NCI-H1092 (cell line): ENCODE measurements around the gene ADAM20.
"Not testable (repeated sequence)": the region's sequence is repeated elsewhere in the genome, so short reads cannot be mapped to it uniquely, and the experiment has no call there.

Source experiments
- DNase-seq: peaks from one replicate; lab custom pipeline; 2025; lab: John Stamatoyannopoulos, UW

The ADAM20 gene

DNA sequence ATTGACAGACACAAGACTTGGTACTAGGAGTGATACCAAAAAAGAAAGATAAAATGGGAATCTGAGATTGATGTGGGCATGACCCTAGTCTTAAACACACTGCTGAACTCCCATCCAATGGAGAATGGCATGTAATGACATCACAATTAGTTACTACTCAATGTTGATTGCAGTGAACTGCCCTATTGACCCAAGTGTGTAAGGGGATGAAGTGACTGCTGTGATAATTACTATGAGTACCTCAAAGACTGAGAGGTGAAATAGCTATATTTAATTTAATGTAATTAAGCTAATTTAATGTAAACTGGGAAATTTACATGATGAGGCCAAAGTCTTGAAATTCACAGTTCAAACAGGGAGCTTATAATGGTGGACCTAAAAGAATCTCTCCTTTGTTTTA lies at the start of gene ADAM20:
Gene ADAM20 (minus strand): TSS at position 101 of the 400 bp plus-strand sequence. CDS start 10,247 bp downstream, outside the sequence.
- DNase-seq, result no peak

DNA sequence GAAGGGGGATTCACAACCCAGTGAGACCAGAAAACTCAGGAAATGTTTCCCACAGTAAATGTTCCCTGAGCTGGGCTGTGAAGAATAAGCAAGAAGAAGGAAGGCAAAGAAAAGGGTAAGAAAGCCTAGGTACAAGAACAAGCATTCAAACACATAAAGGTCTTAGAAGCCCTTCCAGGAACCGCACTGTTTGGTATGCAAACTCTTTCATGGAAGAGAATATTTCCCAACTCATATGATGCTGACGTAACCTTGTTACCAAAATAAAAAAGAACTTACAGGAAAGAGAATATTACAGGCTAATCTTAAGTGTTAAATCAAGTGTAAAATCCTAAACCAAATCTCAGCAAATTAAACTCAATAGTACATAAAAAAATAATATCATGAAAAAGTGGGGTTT lies 42.1 kb upstream of the ADAM20 start:
- DNase-seq, result no peak

DNA sequence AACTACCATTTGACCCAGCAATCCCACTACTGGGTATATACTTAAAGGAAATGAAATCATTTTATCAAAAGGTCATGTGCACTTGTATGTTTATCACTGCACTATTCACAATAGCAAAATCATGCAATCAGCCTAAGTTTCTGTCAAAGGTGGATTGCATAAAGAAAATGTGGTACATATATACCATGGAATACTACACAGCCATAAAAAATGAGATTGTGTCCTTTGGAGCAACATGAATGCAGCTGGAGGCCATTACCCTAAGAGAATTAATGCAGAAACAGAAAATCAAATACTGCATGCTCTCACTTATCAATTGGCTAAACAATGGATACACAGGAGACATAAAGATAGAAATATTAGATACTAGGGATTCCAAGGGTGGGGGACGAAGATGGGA lies 38.2 kb upstream of the ADAM20 start:
- DNase-seq, result no peak

DNA sequence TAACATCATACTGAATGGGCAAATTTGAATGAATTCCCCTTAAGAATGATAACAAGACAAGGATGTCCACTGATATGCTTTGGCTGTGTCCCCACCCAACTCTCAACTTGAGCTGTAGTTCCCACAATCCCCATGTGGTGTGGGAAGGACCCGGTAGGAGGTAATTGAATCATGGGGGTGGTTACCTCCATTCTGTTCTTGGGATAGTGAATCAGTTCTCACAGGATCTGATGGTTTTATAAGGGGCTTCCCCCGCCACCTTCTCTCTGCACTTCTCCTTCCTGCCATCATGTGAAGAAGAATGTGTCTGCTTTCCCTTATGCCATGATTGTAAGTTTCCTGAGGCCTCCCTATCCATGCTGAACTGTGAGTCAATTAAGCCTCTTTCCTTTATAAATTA lies 36.3 kb upstream of the ADAM20 start:
- no peak for DNase-seq

DNA sequence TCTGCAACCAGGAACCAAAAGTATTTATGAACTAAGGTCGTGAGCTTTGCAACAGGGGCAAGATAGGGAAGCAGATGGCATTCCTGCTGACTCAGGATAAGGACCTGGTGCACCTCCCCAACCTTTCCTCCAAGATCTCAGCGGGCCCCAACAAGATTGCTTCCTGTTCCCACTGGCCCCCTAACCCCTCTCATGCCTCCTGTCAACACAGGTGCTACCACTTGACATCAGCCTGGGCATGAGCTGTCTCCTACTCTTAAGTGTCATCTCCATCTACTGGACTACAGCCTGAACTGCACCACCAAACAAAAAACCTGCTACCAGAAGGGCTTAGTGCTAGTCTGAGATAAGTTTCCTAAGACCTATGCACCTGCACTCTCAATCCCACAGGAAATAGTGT lies 33.0 kb upstream of the ADAM20 start:
- DNase-seq, result no peak

DNA sequence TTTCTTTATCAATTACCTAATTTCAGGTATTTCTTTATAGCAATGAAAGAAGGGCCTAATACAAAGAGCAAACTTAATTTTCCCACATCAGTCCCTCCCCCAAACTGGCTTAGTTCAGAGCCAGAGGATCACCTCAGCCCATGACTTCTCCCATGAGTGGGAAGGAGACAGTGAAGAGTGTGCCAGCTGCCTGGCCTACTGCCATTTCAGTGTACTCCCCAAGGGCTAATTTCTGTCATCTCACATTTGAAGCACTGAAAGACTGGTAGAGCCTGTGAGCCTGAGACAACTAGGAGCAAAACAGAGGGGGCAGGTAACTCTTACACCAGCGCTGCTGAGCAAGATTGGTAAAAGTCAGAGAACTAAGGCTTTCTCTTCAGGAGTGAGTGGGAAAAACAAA lies 29.1 kb upstream of the ADAM20 start:
- no peak for DNase-seq

DNA sequence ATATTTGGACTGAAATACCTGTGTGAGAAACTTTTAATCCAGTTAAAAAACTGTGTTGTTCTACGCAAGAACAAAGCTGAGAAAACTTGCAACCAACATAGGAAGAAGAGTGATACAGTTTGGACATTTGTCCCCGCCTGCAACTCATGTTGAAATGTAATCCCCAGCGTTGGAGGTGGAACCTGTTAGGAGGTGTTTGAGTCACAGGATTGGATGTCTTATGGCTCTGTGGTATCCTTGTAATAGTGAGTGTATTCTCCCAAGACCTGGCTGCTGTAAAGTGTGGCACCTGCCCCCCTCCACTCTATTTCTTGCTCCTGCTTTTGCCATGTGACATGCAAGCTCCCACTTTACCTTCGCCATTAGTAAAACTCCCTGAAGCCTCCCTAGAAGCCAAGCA lies 28.6 kb upstream of the ADAM20 start:
- DNase-seq, result no peak

DNA sequence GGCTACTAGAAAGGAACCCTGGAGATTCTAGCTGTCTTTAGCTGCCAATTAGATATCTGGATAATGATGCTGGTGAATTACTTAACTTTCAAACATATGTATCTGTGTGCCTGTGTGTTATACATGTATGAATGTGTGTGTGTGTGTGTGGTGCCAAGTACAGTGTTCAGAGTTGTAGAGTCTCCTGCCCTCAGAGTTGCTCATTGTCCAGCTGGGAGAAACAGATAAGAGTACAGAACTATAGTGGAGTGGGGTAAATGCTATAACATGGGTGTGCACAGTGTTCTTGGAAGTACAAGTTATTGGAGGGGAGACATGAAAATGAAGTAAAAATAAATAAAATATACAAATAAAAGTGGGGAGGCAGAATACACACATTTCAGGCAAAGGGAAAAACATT lies 23.6 kb upstream of the ADAM20 start:
- no peak for DNase-seq

DNA sequence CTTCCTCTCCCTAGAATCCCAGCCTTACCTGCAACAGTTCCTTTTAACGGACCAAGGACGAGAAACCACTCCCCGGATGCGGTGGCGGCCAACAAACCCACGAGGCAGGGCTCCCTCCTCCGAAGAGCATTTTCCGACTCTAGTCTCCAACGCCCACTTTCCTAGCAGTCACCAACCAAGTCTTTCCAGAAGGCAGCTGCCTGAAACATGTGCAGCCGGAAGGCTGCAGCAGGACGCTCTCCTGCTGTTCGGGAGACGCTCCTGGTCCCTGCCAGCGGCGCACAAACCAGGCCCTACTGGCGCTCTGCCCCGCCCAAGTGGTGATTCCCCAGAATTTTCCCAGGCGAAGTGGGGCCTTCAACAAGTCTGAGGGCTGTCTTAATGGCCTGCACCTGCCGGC lies 21.1 kb upstream of the ADAM20 start:
- no peak for DNase-seq

DNA sequence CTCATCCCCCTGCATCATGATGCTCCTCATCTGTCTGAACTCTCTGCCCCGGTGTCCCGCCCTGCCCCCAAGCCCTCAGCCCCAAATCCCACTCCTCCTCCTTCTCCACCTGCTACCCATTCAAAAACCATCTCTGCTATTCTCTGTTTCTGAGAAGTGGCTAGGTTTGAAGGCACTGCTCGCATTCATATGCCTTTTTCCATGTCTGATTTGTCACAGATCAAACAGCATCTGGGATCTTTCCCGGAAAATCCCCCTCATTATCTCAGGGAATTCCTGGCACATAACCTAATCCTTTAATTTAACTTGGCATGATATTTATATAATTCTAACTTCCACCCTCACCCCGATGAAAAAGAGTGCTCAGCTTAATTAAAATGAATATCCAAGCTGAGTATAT lies 3.3 kb upstream of the ADAM20 start:
- DNase-seq, result no peak

DNA sequence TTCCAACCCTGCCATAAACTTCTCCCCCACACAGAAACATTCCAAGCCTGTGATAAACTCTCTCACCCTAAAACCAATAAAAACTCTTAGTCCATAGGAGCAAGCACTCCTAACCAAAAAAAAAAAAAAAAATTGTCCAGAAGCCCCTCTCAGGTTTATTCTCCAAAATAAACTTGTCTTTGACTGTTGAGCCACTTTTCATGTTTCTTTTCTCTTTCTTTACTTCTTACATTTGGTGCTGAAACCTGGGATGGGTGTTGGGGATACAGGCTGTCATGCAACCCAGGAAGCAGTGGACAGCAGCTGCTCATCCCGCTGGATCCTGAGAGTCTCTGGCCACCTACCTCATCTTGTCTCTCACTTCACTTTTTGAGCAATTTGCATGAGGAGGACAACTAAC lies 2.0 kb upstream of the ADAM20 start:
- DNase-seq, result no peak

DNA sequence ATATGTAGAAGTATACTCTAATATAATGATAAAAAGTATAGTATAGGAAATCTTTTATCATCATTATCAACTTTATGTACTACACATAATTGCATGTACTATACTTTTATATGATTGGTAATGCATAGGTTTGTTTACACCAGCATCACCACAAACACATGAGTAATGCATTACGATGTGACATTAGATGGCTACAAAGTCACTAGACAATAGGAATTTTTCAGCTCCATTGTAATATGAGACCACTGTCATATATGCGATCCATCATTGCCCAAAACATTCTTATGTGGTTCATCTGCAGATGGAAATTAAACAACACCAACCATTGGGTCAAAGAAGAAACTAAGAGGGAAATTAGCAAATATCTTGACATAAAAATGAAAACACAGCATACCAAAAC lies 4.4 kb downstream of the ADAM20 start:
- DNase-seq, result no peak

DNA sequence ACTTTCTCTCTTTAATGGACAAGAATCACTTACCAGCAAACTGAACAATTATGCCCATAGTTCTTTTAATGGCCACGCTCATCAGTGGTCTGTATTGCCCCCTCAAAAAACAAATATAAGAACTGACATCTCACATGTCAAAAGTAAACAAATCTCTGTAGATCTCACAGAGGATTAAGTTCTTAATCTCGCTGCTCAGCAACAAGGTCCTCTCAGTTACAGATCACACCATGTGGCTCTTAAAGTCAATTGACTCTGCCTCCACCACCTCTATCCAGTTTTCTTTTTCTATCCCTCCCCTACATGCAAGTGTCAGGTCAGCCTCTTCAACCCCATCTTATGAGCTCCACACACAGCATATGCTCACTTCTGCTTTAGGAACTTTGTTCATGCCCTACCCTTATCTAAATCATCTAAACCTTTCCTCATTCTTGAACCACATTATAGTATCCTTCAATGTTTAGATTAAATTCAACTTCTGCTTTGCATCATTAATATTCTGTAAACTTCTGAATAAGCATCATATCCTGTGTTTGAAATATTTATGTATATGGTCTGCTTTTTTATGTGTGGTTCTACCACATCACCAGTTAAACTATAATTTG lies 7.2 kb downstream of the ADAM20 start:
- no peak for DNase-seq

DNA sequence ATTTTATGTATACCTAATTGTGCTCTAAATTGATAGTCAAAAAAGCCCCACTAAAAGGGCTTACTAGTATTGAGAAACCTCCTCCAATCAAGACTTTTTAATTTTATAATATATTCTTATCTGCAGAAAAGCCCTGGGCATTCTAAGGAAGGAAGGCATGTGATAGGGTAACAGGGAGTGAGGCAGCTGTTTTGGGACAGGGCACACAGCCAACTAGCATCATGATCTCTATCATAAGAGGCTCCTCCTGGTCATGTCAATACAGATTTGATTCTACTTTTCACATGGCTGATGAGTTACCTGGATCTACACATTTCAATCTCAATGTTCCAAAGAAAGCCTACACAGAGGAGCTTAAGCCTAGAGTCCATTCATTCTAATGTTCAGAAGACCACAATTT lies 9.1 kb downstream of the ADAM20 start:
- no peak for DNase-seq

DNA sequence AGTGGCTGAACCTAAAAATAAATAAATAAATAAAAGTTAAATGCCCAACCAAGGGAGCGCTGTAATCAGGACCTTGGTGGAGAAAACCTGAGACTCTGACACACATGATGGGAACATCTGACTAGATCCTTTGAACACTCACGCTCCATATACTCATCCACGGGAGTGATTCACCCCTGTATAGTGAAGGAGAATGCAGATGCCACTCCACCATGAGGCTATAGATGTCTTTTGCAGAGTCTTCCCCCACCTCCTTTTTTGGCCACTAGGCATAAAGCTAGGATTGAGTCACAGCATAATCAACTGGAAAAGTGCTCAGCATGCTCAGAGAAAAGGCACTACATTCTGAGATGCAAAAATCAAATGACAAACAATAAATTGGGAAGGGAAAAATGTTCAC lies 19.0 kb downstream of the ADAM20 start:
- DNase-seq, result no peak

DNA sequence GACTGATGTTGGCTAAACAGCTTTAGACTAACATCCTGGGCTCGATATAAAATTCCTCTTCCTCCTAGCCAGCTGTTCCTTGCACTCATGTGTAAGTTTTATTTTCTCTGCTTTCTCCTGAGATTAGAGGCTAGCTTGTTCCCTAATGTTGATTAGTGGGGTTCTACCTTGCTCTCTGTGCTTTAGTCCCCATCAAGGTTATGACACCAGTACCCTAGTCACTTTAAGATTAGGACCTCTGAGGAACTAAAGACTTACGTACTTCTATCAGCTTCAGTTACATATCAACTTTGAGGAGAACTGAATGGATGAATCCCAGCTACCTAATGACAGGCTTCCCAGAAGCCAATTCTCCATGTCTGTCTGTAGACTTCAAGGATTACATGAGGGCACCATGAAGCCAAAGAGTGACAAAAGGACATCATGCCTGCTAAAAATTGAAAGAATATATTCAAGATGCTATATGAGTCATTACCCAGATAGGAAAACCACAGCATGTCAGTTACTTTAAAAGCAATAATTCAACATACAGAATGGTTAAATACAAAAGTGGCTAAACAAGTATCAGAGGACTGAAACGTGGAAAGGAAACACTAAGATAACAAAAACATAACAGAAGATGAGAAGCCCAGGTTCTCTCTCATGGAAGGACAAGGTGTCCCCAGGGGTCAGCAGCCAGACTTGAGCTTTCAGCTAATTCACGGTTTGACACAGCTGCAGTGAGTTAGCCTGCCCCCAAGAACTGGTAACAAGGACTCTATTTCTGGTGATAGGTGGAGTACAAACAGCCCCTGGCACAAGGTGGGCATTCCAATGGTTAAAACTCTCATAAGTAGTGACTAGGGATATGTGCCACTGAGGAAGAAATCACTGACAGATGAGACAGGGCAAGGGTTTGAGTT lies 20.4 kb downstream of the ADAM20 start:
- DNase-seq, result no peak

DNA sequence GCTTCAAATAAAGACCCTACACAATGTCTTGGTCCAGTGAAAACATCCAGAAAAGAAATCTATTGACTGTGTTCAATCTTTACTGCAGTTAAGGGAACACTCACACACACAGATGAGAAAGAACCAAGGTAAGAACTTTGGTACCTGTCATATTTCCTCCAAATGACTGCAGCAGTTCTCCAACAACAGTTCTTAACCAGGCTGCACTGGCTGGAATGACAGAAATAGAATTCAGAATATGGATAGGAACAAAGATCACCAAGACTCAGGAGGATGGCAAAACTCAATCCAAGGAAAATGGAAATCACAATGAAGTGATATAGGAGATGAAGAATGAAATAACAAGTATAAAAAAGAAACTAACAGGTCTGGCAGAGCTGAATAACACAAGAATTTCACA lies 36.6 kb downstream of the ADAM20 start:
- no peak for DNase-seq

DNA sequence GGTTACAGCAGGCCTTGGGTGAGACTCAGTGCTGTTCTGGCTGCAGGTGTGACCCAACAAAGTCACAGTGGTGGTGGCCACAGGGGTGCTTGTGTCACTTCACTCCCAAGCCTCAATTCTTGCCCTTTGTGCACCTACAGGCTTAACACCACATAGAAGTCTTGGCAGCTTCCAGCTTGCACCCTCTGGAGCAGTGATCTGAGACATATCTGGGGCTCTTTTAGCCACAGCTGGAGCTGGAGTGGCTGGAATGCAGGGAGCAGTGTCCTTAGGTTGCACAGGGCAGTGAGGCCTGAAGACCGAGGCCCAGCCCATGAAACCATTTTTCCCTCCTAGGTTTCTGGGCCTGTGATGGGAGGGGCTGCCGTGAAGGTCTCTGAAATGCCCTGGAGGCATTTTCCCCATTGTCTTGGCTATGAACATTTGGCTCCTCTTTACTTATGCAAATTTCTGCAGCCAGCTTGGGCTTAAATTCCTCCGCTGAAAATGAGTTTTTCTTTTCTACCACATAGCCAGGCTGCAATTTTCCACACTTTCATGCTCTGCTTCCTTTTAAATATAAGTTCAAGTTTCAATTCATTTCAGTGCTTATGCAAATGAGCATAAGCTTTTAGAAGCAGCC lies 45.1 kb downstream of the ADAM20 start:
- DNase-seq, result no peak

DNA sequence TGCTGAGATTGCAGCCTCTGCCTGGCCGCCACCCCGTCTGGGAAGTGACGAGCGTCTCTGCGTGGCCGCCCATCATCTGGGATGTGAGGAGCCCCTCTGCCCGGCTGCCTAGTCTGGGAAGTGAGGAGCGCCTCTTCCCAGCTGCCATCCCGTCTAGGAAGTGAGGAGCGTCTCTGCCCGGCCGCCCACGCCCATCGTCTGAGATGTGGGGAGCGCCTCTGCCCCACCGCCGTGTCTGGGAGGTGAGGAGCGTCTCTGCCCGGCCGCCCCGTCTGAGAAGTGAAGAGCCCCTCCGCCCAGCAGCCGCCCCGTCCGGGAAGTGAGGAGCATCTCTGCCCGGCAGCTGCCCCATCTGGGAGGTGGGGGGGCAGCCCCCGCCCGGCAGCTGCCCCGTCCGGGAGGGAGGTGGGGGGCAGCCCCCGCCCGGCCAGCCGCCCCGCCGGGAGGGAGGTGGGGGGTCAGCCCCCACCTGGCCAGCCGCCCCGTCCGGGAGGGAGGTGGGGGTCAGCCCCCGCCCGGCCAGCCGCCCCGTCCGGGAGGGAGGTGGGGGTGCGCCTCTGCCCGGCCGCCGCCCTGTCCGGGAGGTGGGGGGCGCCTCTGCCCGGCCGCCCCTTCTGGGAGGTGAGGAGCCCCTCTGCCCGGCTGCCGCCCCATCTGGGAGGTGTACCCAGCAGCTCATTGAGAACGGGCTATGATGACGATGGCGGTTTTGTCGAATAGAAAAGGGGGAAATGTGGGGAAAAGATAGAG lies 57.3 kb downstream of the ADAM20 start:
- DNase-seq, result not testable (repeated sequence)

DNA sequence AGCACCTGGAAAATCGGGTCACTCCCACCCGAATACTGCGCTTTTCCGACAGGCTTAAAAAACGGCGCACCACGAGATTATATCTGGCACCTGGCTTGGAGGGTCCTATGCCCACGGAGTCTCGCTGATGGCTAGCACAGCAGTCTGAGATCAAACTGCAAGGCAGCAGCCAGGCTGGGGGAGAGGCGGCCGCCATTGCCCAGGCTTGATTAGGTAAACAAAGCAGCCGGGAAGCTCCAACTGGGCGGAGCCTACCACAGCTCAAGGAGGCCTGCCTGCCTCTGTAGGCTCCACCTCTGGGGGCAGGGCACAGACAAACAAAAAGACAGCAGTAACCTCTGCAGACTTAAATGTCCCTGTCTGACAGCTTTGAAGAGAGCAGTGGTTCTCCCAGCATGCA lies 59.3 kb downstream of the ADAM20 start:
- not testable (repeated sequence) for DNase-seq

DNA sequence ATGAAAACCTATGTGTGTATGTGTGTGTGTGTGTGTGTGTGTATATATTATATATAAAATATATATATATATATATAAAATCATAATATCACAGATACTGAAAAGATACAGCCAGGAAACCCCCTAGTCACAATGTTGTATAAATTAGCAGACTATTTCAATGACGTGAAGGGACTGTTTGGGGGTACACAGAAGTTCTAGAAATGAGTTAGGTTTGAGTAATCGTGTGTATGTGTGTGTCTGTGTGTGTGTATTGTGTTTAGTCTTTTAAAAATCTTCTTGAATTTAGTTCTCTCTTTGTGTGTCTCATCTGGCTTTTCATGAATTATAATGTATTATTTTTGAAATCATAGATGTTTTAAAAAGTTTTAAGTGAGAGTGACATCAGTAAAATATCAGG lies 61.0 kb downstream of the ADAM20 start:
- no peak for DNase-seq
